ENCODE results near the gene TFB1M.
"Not testable (repeated sequence)": the region's sequence is repeated elsewhere in the genome, so short reads cannot be mapped to it uniquely, and the experiment has no call there.

Gene TFB1M

DNA sequence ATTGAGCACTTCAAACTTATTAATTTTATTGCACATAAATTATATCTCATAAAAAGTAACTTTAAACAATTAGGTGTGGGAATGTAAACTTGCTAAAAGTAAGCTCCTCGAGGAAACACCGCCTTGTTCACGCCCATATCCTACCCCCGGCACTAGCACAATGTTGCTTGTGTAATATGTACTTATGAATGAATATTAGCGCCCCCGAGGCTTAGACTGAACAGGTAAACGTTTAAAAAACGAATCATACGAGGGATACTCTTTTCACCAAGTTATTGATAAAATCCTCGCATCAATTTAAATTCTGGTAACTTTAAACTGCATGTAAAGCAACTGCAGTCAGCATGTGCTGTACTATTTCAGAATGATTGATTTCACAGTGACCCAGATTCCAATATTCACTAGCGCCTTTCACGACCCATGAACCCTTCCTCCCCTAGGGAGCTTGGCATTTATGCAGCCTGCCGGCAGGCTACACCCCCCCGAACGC, 637 bp downstream of the TFB1M start:
- H3F3A ChIP-seq (ENCODE audit: insufficient read depth, low read length) = peaks cover 12% of the 10 kb centered on the region
- peak overlapping the region; percentile 71 for H3K9ac ChIP-seq (ENCODE audit: low read length)
- no peaks in the 10 kb centered on the region for H3K4me1 ChIP-seq (ENCODE audit: low read length)
- peak overlapping the region; percentile 91 for H2AFZ ChIP-seq (ENCODE audit: low read length)
- H3K27ac ChIP-seq (ENCODE audit: low read length) = no peak overlapping the region; the same call in 1 of the 2 replicates
- H3K27me3 ChIP-seq (replicated peaks; ENCODE audit: insufficient read depth, low read length) = no peaks in the 10 kb centered on the region
- no peaks in the 10 kb centered on the region for H3K9me2 ChIP-seq (replicated peaks; ENCODE audit: insufficient read depth, low read length)
- peak overlapping the region; percentile 93 for H3K4me3 ChIP-seq (ENCODE audit: low read length)
- no peak for TF ChIP-seq EZH2 (optimal IDR thresholded peaks at IDR 0.05; ENCODE audit: low read depth, low read length)
- no peak for TF ChIP-seq EZH2phosphoT487 (IDR thresholded peaks at IDR 0.05; ENCODE audit: low read length)
- TF ChIP-seq, protein P1, sequence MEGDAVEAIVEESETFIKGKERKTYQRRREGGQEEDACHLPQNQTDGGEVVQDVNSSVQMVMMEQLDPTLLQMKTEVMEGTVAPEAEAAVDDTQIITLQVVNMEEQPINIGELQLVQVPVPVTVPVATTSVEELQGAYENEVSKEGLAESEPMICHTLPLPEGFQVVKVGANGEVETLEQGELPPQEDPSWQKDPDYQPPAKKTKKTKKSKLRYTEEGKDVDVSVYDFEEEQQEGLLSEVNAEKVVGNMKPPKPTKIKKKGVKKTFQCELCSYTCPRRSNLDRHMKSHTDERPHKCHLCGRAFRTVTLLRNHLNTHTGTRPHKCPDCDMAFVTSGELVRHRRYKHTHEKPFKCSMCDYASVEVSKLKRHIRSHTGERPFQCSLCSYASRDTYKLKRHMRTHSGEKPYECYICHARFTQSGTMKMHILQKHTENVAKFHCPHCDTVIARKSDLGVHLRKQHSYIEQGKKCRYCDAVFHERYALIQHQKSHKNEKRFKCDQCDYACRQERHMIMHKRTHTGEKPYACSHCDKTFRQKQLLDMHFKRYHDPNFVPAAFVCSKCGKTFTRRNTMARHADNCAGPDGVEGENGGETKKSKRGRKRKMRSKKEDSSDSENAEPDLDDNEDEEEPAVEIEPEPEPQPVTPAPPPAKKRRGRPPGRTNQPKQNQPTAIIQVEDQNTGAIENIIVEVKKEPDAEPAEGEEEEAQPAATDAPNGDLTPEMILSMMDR (IDR thresholded peaks at IDR 0.05; ENCODE audit: low read length) = no peak
- no peaks in the 10 kb centered on the region for H3K79me2 ChIP-seq (ENCODE audit: low read length)
- no peaks in the 10 kb centered on the region for H3K36me3 ChIP-seq (replicated peaks; ENCODE audit: insufficient read depth, low read length)
- peak overlapping the region; percentile 68 for H3K4me2 ChIP-seq (ENCODE audit: low read depth, low read length)
- no peaks in the 10 kb centered on the region for H3K9me3 ChIP-seq (replicated peaks; ENCODE audit: insufficient read depth, low read length)
- peak; percentile 11 for DNase-seq
- no peaks in the 10 kb centered on the region for H4K20me1 ChIP-seq (ENCODE audit: insufficient read depth, low read length)

DNA sequence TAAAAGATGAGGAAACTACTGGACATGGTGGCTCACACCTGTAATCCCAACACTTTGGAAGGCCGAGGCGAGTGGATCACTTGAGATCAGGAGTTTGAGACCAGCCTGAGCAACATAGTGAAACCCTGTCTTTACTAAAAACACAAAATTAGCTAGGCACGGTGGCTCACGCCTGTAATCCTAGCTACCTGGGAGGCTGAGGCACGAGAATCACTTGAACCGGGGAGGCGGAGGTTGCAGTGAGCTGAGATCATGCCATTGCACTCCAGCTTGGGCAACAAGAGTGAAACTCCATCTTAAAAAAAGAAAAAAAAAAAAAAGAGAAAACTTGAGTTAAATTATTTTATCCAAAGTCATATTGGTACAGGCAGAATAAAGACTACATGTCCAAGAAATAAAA, 1.3 kb downstream of the TFB1M start:
- not testable (repeated sequence) for H2AFZ ChIP-seq (ENCODE audit: low read length); H3K36me3 ChIP-seq (replicated peaks; ENCODE audit: insufficient read depth, low read length); H3K4me3 ChIP-seq (ENCODE audit: low read length); H3K9me3 ChIP-seq (replicated peaks; ENCODE audit: insufficient read depth, low read length); H4K20me1 ChIP-seq (ENCODE audit: insufficient read depth, low read length); H3K4me1 ChIP-seq (ENCODE audit: low read length); H3K9me2 ChIP-seq (replicated peaks; ENCODE audit: insufficient read depth, low read length); H3K27me3 ChIP-seq (replicated peaks; ENCODE audit: insufficient read depth, low read length); H3K79me2 ChIP-seq (ENCODE audit: low read length); H3K9ac ChIP-seq (ENCODE audit: low read length); H3K27ac ChIP-seq (ENCODE audit: low read length); DNase-seq
- Histone ChIP-seq H3K4me2 (ENCODE audit: low read depth, low read length) (peak overlapping the region; percentile 68; the same call in 1 of the 2 replicates), H3F3A (ENCODE audit: insufficient read depth, low read length) (peaks cover 12% of the 10 kb centered on the region)

DNA sequence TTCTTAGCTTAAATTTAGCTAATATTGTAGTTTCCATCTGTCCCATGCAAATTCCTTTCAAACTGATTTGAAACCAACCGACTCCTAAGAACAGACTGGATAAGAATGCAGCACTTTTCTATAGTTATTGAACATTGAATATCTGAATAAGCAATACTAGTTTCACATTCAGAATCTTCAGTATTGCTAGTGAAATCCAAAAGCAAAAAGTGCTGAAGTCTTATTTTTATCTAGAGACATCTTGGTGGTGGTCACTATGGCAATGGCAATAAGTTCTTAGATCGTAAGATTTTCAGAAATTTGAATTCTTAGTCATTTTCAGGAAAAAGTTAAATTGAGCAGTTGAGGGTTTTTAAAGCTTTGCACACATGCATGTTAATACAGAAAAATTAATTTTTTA, 2.7 kb downstream of the TFB1M start:
- TF ChIP-seq, protein P1 (IDR thresholded peaks at IDR 0.05; ENCODE audit: low read length) = no peak
- TF ChIP-seq EZH2phosphoT487 (IDR thresholded peaks at IDR 0.05; ENCODE audit: low read length) = no peak
- TF ChIP-seq EZH2 (optimal IDR thresholded peaks at IDR 0.05; ENCODE audit: low read depth, low read length) = no peak
- H4K20me1 ChIP-seq (ENCODE audit: insufficient read depth, low read length) = no peaks in the 10 kb centered on the region
- H3K4me3 ChIP-seq (ENCODE audit: low read length) = no peak overlapping the region
- H3K4me2 ChIP-seq (ENCODE audit: low read depth, low read length) = no peak overlapping the region
- no peaks in the 10 kb centered on the region for H3K9me3 ChIP-seq (replicated peaks; ENCODE audit: insufficient read depth, low read length)
- no peaks in the 10 kb centered on the region for H3K79me2 ChIP-seq (ENCODE audit: low read length)
- no peak for DNase-seq
- H3K27me3 ChIP-seq (replicated peaks; ENCODE audit: insufficient read depth, low read length) = no peaks in the 10 kb centered on the region
- no peak overlapping the region for H2AFZ ChIP-seq (ENCODE audit: low read length)
- no peaks in the 10 kb centered on the region for H3K9me2 ChIP-seq (replicated peaks; ENCODE audit: insufficient read depth, low read length)
- no peak overlapping the region for H3K27ac ChIP-seq (ENCODE audit: low read length)
- no peaks in the 10 kb centered on the region for H3K4me1 ChIP-seq (ENCODE audit: low read length)
- peaks cover 12% of the 10 kb centered on the region for H3F3A ChIP-seq (ENCODE audit: insufficient read depth, low read length)
- H3K36me3 ChIP-seq (replicated peaks; ENCODE audit: insufficient read depth, low read length) = no peaks in the 10 kb centered on the region
- no peak overlapping the region for H3K9ac ChIP-seq (ENCODE audit: low read length)

DNA sequence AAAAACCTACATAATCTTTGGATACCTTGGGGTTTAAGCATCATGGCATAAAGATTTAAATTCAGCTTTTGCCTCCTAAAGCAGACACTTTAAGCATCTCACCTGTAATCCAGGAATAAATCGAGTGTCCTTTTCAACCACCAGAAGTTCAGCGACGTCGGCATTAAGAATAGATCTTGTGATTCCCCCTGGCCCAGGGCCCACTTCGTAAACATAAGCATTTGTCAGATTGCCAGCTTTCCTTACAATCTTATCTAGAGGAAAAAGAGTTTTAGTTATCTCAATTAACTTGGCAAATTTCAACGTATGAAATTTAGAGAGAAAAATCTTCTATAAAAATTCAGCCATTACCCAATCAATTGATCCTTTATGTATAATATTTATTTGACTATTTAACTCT, 3.2 kb downstream of the TFB1M start:
- H3K4me2 ChIP-seq (ENCODE audit: low read depth, low read length) = no peak overlapping the region
- no peaks in the 10 kb centered on the region for H3K27me3 ChIP-seq (replicated peaks; ENCODE audit: insufficient read depth, low read length)
- H3K79me2 ChIP-seq (ENCODE audit: low read length) = no peaks in the 10 kb centered on the region
- no peaks in the 10 kb centered on the region for H3K36me3 ChIP-seq (replicated peaks; ENCODE audit: insufficient read depth, low read length)
- no peak overlapping the region for H3K9ac ChIP-seq (ENCODE audit: low read length)
- no peak overlapping the region for H3K4me3 ChIP-seq (ENCODE audit: low read length)
- H3K9me3 ChIP-seq (replicated peaks; ENCODE audit: insufficient read depth, low read length) = no peaks in the 10 kb centered on the region
- DNase-seq = no peak
- no peaks in the 10 kb centered on the region for H3K4me1 ChIP-seq (ENCODE audit: low read length)
- TF ChIP-seq, protein P1 (IDR thresholded peaks at IDR 0.05; ENCODE audit: low read length) = no peak
- no peak for TF ChIP-seq EZH2 (optimal IDR thresholded peaks at IDR 0.05; ENCODE audit: low read depth, low read length)
- no peak for TF ChIP-seq EZH2phosphoT487 (IDR thresholded peaks at IDR 0.05; ENCODE audit: low read length)
- H2AFZ ChIP-seq (ENCODE audit: low read length) = no peak overlapping the region
- H4K20me1 ChIP-seq (ENCODE audit: insufficient read depth, low read length) = no peaks in the 10 kb centered on the region
- H3K9me2 ChIP-seq (replicated peaks; ENCODE audit: insufficient read depth, low read length) = no peaks in the 10 kb centered on the region
- no peak overlapping the region for H3K27ac ChIP-seq (ENCODE audit: low read length)
- H3F3A ChIP-seq (ENCODE audit: insufficient read depth, low read length) = peaks cover 12% of the 10 kb centered on the region

All from MM.1S (cell line).